ENCODE data around the gene TCEA3.

- TF ChIP-seq, protein P1, sequence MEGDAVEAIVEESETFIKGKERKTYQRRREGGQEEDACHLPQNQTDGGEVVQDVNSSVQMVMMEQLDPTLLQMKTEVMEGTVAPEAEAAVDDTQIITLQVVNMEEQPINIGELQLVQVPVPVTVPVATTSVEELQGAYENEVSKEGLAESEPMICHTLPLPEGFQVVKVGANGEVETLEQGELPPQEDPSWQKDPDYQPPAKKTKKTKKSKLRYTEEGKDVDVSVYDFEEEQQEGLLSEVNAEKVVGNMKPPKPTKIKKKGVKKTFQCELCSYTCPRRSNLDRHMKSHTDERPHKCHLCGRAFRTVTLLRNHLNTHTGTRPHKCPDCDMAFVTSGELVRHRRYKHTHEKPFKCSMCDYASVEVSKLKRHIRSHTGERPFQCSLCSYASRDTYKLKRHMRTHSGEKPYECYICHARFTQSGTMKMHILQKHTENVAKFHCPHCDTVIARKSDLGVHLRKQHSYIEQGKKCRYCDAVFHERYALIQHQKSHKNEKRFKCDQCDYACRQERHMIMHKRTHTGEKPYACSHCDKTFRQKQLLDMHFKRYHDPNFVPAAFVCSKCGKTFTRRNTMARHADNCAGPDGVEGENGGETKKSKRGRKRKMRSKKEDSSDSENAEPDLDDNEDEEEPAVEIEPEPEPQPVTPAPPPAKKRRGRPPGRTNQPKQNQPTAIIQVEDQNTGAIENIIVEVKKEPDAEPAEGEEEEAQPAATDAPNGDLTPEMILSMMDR (IDR thresholded peaks at IDR 0.05), result no peak
- TF ChIP-seq POLR2A (IDR thresholded peaks at IDR 0.05), result no peak
Observed at GRCh38 chr1:23427550-23427949, 3.0 kb upstream of the TCEA3 start.
